BLaER1 (cell line): ENCODE data around the gene SPON1.

Source experiments
- H3K27ac ChIP-seq: shearing (Covaris generic); formaldehyde crosslinking; 2 replicates; pipeline ENCODE4 v1.8.1; 2022
- H3K27me3 ChIP-seq: shearing (Covaris generic); formaldehyde crosslinking; 2 replicates; pipeline ENCODE4 v1.8.1; 2022
- H3K36me3 ChIP-seq: shearing (Covaris generic); formaldehyde crosslinking; 2 replicates; pipeline ENCODE4 v1.8.1; 2022
- H3K4me1 ChIP-seq: shearing (Covaris generic); formaldehyde crosslinking; 2 replicates; pipeline ENCODE4 v1.8.1; 2022
- H3K4me2 ChIP-seq: shearing (Covaris generic); formaldehyde crosslinking; 2 replicates; pipeline ENCODE4 v1.8.1; 2022
- H3K4me3 ChIP-seq: shearing (Covaris generic); formaldehyde crosslinking; 2 replicates; pipeline ENCODE4 v1.8.1; 2022
- H3K9ac ChIP-seq: shearing (Covaris generic); formaldehyde crosslinking; 2 replicates; pipeline ENCODE4 v1.8.1; 2022
- H3K9me3 ChIP-seq: shearing (Covaris generic); formaldehyde crosslinking; 2 replicates; pipeline ENCODE4 v1.8.1; 2022
- H4K20me1 ChIP-seq: shearing (Covaris generic); formaldehyde crosslinking; 2 replicates; pipeline ENCODE4 v1.8.1; 2022
- Cebpa-rat ChIP-seq: shearing (Covaris generic); IDR thresholded peaks from 2 replicates; pipeline ENCODE4 v1.8.1; 2022

SPON1 gene

GRCh38 chr11:14093065-14093464 is 130.5 kb downstream of the SPON1 start:
- no peaks in the 10 kb centered on the region for H3K27me3 ChIP-seq
- no peak for TF ChIP-seq Cebpa-rat
- no peaks in the 10 kb centered on the region for H3K4me1 ChIP-seq
- no peaks in the 10 kb centered on the region for H3K36me3 ChIP-seq
- no peaks in the 10 kb centered on the region for H4K20me1 ChIP-seq
- H3K27ac ChIP-seq: no peak overlapping the region
- no peaks in the 10 kb centered on the region for H3K9me3 ChIP-seq
- H3K4me2 ChIP-seq: no peak overlapping the region
- no peak overlapping the region for H3K9ac ChIP-seq
- no peak overlapping the region for H3K4me3 ChIP-seq

GRCh38 chr11:14094481-14095037 is 132.0 kb downstream of the SPON1 start:
- H3K4me3 ChIP-seq: no peak overlapping the region
- no peaks in the 10 kb centered on the region for H3K27me3 ChIP-seq
- no peak for TF ChIP-seq Cebpa-rat
- H3K4me2 ChIP-seq: no peak overlapping the region
- H3K9me3 ChIP-seq: no peaks in the 10 kb centered on the region
- no peak overlapping the region for H3K9ac ChIP-seq
- no peaks in the 10 kb centered on the region for H3K4me1 ChIP-seq
- H4K20me1 ChIP-seq: no peaks in the 10 kb centered on the region
- no peaks in the 10 kb centered on the region for H3K36me3 ChIP-seq
- no peak overlapping the region for H3K27ac ChIP-seq

GRCh38 chr11:14095882-14096281 is 133.4 kb downstream of the SPON1 start:
- Histone ChIP-seq H3K4me3 (no peak overlapping the region), H3K27ac (no peak overlapping the region), H3K4me1 (no peaks in the 10 kb centered on the region), H4K20me1 (no peaks in the 10 kb centered on the region), H3K9me3 (no peaks in the 10 kb centered on the region), H3K27me3 (no peaks in the 10 kb centered on the region), H3K36me3 (no peaks in the 10 kb centered on the region), H3K4me2 (no peak overlapping the region), H3K9ac (no peak overlapping the region)
- no peak for TF ChIP-seq Cebpa-rat

GRCh38 chr11:14096606-14097005 is 134.1 kb downstream of the SPON1 start:
- Histone ChIP-seq H3K4me1 (no peaks in the 10 kb centered on the region), H3K27ac (no peak overlapping the region), H3K9ac (no peak overlapping the region), H4K20me1 (no peaks in the 10 kb centered on the region), H3K9me3 (no peaks in the 10 kb centered on the region), H3K4me2 (no peak overlapping the region), H3K36me3 (no peaks in the 10 kb centered on the region), H3K4me3 (no peak overlapping the region), H3K27me3 (no peaks in the 10 kb centered on the region)
- no peak for TF ChIP-seq Cebpa-rat

- Histone ChIP-seq H3K27me3 (no peaks in the 10 kb centered on the region), H3K4me1 (no peaks in the 10 kb centered on the region), H3K27ac (no peak overlapping the region), H3K4me3 (no peak overlapping the region), H3K36me3 (no peaks in the 10 kb centered on the region), H4K20me1 (no peaks in the 10 kb centered on the region), H3K4me2 (no peak overlapping the region), H3K9me3 (no peaks in the 10 kb centered on the region), H3K9ac (no peak overlapping the region)
- TF ChIP-seq Cebpa-rat: no peak
Measured at GRCh38 chr11:14101388-14101787, 138.9 kb downstream of the SPON1 start.

GRCh38 chr11:14102766-14103165 is 140.2 kb downstream of the SPON1 start:
- H3K27ac ChIP-seq: no peak overlapping the region
- no peaks in the 10 kb centered on the region for H3K4me1 ChIP-seq
- no peak overlapping the region for H3K4me3 ChIP-seq
- H3K4me2 ChIP-seq: no peak overlapping the region
- H3K27me3 ChIP-seq: no peaks in the 10 kb centered on the region
- H3K9ac ChIP-seq: no peak overlapping the region
- H3K36me3 ChIP-seq: no peaks in the 10 kb centered on the region
- H4K20me1 ChIP-seq: no peaks in the 10 kb centered on the region
- no peaks in the 10 kb centered on the region for H3K9me3 ChIP-seq
- no peak for TF ChIP-seq Cebpa-rat

- H3K4me1 ChIP-seq: no peaks in the 10 kb centered on the region
- no peaks in the 10 kb centered on the region for H3K9me3 ChIP-seq
- H4K20me1 ChIP-seq: no peaks in the 10 kb centered on the region
- H3K4me3 ChIP-seq: no peak overlapping the region
- H3K36me3 ChIP-seq: no peaks in the 10 kb centered on the region
- H3K9ac ChIP-seq: no peak overlapping the region
- no peak for TF ChIP-seq Cebpa-rat
- no peaks in the 10 kb centered on the region for H3K27me3 ChIP-seq
- no peak overlapping the region for H3K27ac ChIP-seq
- no peak overlapping the region for H3K4me2 ChIP-seq
Measured at GRCh38 chr11:14105446-14105845, 142.9 kb downstream of the SPON1 start.

GRCh38 chr11:14106303-14107049 is 144.0 kb downstream of the SPON1 start:
- Histone ChIP-seq H4K20me1 (no peaks in the 10 kb centered on the region), H3K27me3 (no peaks in the 10 kb centered on the region), H3K36me3 (no peaks in the 10 kb centered on the region), H3K4me3 (no peak overlapping the region), H3K27ac (no peak overlapping the region), H3K4me2 (no peak overlapping the region), H3K4me1 (no peaks in the 10 kb centered on the region), H3K9ac (no peak overlapping the region), H3K9me3 (no peaks in the 10 kb centered on the region)
- no peak for TF ChIP-seq Cebpa-rat

GRCh38 chr11:14107050-14107430 is 144.5 kb downstream of the SPON1 start:
- Histone ChIP-seq H3K36me3 (no peaks in the 10 kb centered on the region), H3K27me3 (no peaks in the 10 kb centered on the region), H3K9me3 (no peaks in the 10 kb centered on the region), H3K9ac (no peak overlapping the region), H3K27ac (no peak overlapping the region), H3K4me2 (no peak overlapping the region), H3K4me3 (no peak overlapping the region), H3K4me1 (no peaks in the 10 kb centered on the region), H4K20me1 (no peaks in the 10 kb centered on the region)
- no peak for TF ChIP-seq Cebpa-rat

- no peaks in the 10 kb centered on the region for H3K9me3 ChIP-seq
Measured at GRCh38 chr11:14109742-14110141, 147.2 kb downstream of the SPON1 start.

More at GRCh38 chr11:14109742-14110141, 147.2 kb downstream of the SPON1 start:
- Histone ChIP-seq H3K27ac (no peak overlapping the region), H3K4me1 (no peaks in the 10 kb centered on the region), H3K4me2 (no peak overlapping the region), H4K20me1 (no peaks in the 10 kb centered on the region), H3K36me3 (no peaks in the 10 kb centered on the region), H3K9ac (no peak overlapping the region), H3K27me3 (no peaks in the 10 kb centered on the region), H3K4me3 (no peak overlapping the region)
- TF ChIP-seq Cebpa-rat: no peak
